GM19452 (cell line): Measurements from ENCODE around the gene BAZ2B.

Source experiments
- ATAC-seq: cut with Tn5 transposase; IDR thresholded peaks from one replicate; pipeline ENCODE4 v1.9.1; 2021; ENCODE audit not compliant: unreplicated experiment

The BAZ2B gene

GRCh38 chr2:159468257-159468656, 148.1 kb downstream of the BAZ2B start:
- ATAC-seq, result no peak

GRCh38 chr2:159462961-159463360, 153.4 kb downstream of the BAZ2B start:
- no peak for ATAC-seq

GRCh38 chr2:159462201-159462785, 154.1 kb downstream of the BAZ2B start:
- ATAC-seq, result no peak

- no peak for ATAC-seq
Observed at GRCh38 chr2:159461076-159461475, 155.3 kb downstream of the BAZ2B start.

- ATAC-seq, result no peak
Observed at GRCh38 chr2:159460227-159460626, 156.1 kb downstream of the BAZ2B start.

DNA sequence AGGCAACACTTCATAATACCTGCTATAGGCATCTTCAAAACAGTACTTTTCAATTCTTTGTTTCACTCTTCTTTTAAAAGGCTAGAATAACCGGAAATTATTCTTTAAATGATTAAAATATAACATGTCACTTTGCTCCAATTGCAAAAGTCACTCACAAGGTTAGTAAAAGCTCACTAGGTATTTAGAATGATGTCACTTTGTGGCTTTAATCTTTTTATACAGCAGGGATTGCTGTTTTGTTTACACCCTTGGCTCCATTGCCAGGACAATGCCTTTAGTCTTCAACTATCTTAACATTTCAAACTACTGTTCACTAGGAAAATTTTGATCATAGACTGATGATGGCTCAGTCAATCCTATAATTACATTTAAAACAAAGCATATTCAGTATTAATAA, 157.1 kb downstream of the BAZ2B start:
- no peak for ATAC-seq

- ATAC-seq, result no peak
Observed at GRCh38 chr2:159457589-159457988, 158.8 kb downstream of the BAZ2B start.

- ATAC-seq, result no peak
Observed at GRCh38 chr2:159456500-159457426, 159.6 kb downstream of the BAZ2B start.

- no peak for ATAC-seq
Observed at GRCh38 chr2:159455330-159455918, 160.9 kb downstream of the BAZ2B start.

DNA sequence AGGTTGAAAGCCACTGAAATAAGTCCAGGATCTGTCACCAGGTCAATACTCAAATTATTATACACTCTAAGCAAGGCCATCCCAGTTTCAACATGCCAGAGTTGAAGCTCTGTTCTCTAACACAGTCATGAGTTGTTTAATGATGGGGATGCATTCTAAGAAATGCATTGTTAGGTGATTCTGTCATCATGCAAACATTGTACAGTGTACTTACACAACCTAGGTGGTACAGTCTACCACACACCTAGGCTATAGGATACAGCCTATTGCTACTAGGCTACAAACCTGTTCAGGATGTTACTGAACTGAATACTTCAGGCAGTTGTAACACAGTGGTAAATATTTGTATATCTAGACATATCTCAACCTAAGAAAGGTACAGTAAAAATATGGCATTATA, 162.2 kb downstream of the BAZ2B start:
- no peak for ATAC-seq

GRCh38 chr2:159450180-159450579, 166.2 kb downstream of the BAZ2B start:
- ATAC-seq, result no peak

GRCh38 chr2:159449504-159450124, 166.7 kb downstream of the BAZ2B start:
- no peak for ATAC-seq

DNA sequence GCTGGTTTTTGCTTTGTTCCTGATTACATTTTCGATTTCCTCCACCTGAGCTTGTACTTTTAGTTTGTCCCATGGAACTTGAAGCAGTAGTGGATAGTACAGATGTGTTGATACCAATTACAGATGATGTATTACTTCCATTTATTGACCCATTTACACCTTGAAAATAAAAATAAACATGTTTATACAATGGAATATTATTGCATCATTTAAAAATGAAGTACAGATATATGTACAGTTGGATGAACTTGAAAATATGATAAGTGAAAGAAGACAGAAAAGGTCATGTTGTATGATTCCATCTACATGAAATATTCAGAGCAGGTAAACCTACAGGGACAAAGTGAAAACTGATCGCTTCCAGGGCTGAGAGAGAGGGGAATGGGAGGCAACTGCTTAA, 169.5 kb downstream of the BAZ2B start:
- no peak for ATAC-seq

GRCh38 chr2:159446201-159446600, 170.1 kb downstream of the BAZ2B start:
- no peak for ATAC-seq

DNA sequence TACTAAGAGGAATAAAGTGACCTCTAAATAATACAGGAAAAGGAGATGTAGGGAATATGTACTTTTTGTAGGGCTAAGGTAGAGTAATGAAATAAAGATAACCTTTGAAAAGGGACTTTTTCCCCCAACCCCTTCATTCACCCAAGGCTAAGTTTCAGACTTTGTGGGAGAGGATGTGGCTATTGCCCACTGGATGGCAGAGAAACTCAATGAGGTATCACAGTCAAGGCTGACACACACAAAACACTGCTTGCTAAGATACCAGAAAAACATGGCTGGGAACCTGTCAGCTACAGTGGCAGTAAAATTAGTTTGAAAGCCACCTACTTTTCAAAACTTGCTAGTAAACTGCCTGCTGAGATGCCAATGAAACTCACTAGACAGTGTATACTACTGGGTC, 171.0 kb downstream of the BAZ2B start:
- no peak for ATAC-seq

- no peak for ATAC-seq
Observed at GRCh38 chr2:159444754-159445153, 171.6 kb downstream of the BAZ2B start.

- no peak for ATAC-seq
Observed at GRCh38 chr2:159442159-159442852, 174.0 kb downstream of the BAZ2B start.

GRCh38 chr2:159441182-159441581, 175.2 kb downstream of the BAZ2B start:
- no peak for ATAC-seq

DNA sequence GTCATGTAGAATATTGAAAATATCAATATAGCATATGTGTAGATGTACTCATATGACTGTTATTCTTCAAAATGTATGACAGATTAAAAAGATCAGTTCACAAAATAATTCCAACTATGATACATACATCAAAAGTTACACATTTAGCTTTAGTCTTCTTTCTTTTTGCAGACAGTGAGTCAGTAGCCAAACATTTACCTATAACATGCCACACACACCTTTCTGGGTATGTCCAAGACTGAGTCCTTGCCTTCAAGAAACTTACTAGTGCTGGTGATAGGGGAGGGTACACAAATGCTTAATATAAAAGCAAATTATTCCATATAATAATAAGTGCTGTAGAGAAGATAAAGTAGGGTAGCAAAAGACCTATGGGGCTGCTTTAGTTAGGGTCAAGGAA, 176.9 kb downstream of the BAZ2B start:
- no peak for ATAC-seq

DNA sequence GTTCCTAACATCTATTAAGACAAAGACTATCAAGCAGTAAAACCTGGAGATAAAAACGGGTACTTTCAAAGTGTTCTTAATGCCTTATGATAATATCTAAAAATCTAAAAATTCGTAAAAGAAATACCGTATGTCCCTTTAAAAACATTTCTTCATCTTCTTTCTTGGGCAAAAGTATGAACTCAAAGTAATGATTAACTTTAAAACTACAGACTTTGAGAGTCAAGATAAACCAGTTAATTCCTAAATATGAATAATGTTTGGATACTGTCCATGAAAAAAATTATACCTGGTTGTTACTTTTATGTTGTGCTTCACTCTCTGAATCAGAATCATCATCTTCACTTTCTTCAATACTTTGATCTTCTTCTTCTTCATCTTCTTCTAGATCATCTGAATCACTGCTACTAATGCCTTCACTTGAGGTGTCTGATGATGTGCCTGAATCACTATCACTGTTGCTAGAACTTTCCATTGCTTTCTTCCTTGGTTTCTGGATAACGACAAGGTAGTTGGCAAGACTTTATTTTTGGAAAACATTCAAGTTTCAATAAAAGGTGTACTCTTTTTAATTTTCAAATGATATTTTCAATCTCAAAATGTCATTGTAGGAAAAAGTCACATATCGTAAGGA, 177.5 kb downstream of the BAZ2B start:
- ATAC-seq, result no peak

DNA sequence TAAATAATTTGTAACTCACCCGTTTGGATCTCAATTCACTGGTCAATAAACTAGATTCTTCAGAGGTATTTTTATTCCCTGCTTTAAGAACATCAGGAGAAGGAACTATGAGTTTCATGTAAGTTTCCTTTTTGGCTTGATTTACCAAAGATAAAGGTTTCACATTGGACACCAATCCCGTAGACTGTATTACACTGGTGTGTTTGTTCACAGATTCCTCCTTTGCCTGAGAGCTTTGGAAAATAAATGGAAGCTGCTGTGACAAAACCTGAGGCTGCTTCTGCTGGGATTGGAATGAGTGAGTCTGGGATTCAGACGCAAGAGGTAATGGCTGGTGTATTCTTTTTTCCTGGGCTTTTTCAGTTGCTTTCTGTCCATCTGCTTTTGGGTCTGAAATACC, 178.1 kb downstream of the BAZ2B start:
- no peak for ATAC-seq
